WTC11 (cell line): ENCODE measurements around the gene PPM1M. TPM values are rescaled to one million over a fixed set of nuclear protein-coding genes. Genes with fewer than 3 reads are reported as not detected.

Experiments
- ATAC-seq: fragments of 200-7000 bp; cut with Tn5 transposase; 2 replicates; pipeline ENCODE4 v1.10.0; 2021; ENCODE audit warnings: mild to moderate bottlenecking, moderate library complexity
- CTCF ChIA-PET: fragments of 300-600 bp; sonication (Branson Sonifier 250); formaldehyde crosslinking; loops from one replicate; lab custom pipeline; 2021; ENCODE audit warnings: antibody characterized with exemption; lab: Charles Lee
- POLR2A ChIA-PET: fragments of 350-600 bp; sonication (Branson Sonifier 250); formaldehyde crosslinking; loops from one replicate; lab custom pipeline; 2021; ENCODE audit warnings: antibody characterized with exemption; lab: Charles Lee
- DNase-seq: peaks from one replicate; pipeline ENCODE4 v3.0.0; 2021; ENCODE audit warnings: low spot score
- H3K27ac Mint-ChIP-seq: 2 replicates; pipeline ENCODE4 v1.8.0; 2021; ENCODE audit warnings: mixed read lengths
- H3K27me3 Mint-ChIP-seq: 2 replicates; pipeline ENCODE4 v1.8.0; 2021; ENCODE audit warnings: low read depth, mild to moderate bottlenecking, moderate library complexity, mixed read lengths
- H3K36me3 Mint-ChIP-seq: 2 replicates; pipeline ENCODE4 v1.8.0; 2021; ENCODE audit warnings: mixed read lengths
- H3K4me1 Mint-ChIP-seq: 2 replicates; pipeline ENCODE4 v1.8.0; 2022; ENCODE audit warnings: mixed read lengths
- H3K4me3 Mint-ChIP-seq: 2 replicates; pipeline ENCODE4 v1.8.0; 2021; ENCODE audit warnings: mild to moderate bottlenecking, moderate library complexity, mixed read lengths
- H3K9me3 Mint-ChIP-seq: 2 replicates; pipeline ENCODE4 v1.8.0; 2021; ENCODE audit warnings: mixed read lengths
- CREB1 ChIP-seq: sonication (generic); formaldehyde crosslinking; IDR thresholded peaks from 2 replicates; pipeline ENCODE4 v1.8.0; 2023; ENCODE audit warnings: mild to moderate bottlenecking, missing genetic modification reagents
- ESRRA ChIP-seq: sonication (generic); formaldehyde crosslinking; IDR thresholded peaks from 2 replicates; pipeline ENCODE4 v1.8.1; 2022; ENCODE audit warnings: mild to moderate bottlenecking, missing genetic modification reagents, borderline replicate concordance
- ETV6 ChIP-seq: sonication (generic); formaldehyde crosslinking; IDR thresholded peaks from 2 replicates; pipeline ENCODE4 v1.8.1; 2022; ENCODE audit warnings: mild to moderate bottlenecking, missing genetic modification reagents
- FOXP1 ChIP-seq: sonication (generic); formaldehyde crosslinking; IDR thresholded peaks from 2 replicates; pipeline ENCODE4 v1.8.0; 2022; ENCODE audit warnings: missing genetic modification reagents, mild to moderate bottlenecking, moderate library complexity, borderline replicate concordance
- GABPB1 ChIP-seq: sonication (generic); formaldehyde crosslinking; IDR thresholded peaks from 2 replicates; pipeline ENCODE4 v1.8.1; 2023; ENCODE audit warnings: mild to moderate bottlenecking, missing genetic modification reagents
- JAZF1 ChIP-seq: fragments of 250-450 bp; sonication (Bioruptor Pico); IDR thresholded peaks from 2 replicates; pipeline ENCODE4 v1.9.0; 2021; ENCODE audit warnings: moderate library complexity, mild to moderate bottlenecking, inconsistent platforms
- NFYB ChIP-seq: sonication (generic); formaldehyde crosslinking; conservative IDR thresholded peaks from 2 replicates; pipeline ENCODE4 v1.8.0; 2022; ENCODE audit warnings: low read depth, missing genetic modification reagents
- SOX15 ChIP-seq: fragments of 250-450 bp; sonication (Bioruptor Pico); IDR thresholded peaks from 2 replicates; pipeline ENCODE4 v1.9.0; 2021; ENCODE audit warnings: mild to moderate bottlenecking
- TCF7 ChIP-seq: sonication (generic); formaldehyde crosslinking; IDR thresholded peaks from 2 replicates; pipeline ENCODE4 v1.8.0; 2022; ENCODE audit warnings: mild to moderate bottlenecking, low read depth, missing genetic modification reagents, moderate library complexity
- ZNF232 ChIP-seq: sonication (generic); formaldehyde crosslinking; IDR thresholded peaks from 2 replicates; pipeline ENCODE4 v1.8.0; 2022; ENCODE audit warnings: mild to moderate bottlenecking, missing genetic modification reagents
- ZNF263 ChIP-seq: sonication (generic); formaldehyde crosslinking; IDR thresholded peaks from 2 replicates; pipeline ENCODE4 v1.8.1; 2022; ENCODE audit warnings: low read depth, mild to moderate bottlenecking, moderate library complexity, missing genetic modification reagents
- total RNA-seq: library from RNA; stranded (reverse); gene quantifications from 3 replicates; pipeline ENCODE4 v1.2.3, GENCODE V29; 2021
- TF ChIP-seq, protein P1 (sequence below): sonication (generic); formaldehyde crosslinking; IDR thresholded peaks from 2 replicates; pipeline ENCODE4 v1.8.1; 2023; ENCODE audit warnings: mild to moderate bottlenecking, missing genetic modification reagents, moderate library complexity
- TF ChIP-seq, protein P2 (sequence below): sonication (generic); formaldehyde crosslinking; IDR thresholded peaks from 2 replicates; pipeline ENCODE4 v1.8.0; 2023; ENCODE audit warnings: missing genetic modification reagents
- TF ChIP-seq, protein P3 (sequence below): fragments of 250-450 bp; sonication (Bioruptor Pico); IDR thresholded peaks from 2 replicates; pipeline ENCODE4 v2.1.2; 2022; ENCODE audit warnings: mild to moderate bottlenecking, moderate library complexity
- TF ChIP-seq, protein P4 (sequence below): sonication (generic); formaldehyde crosslinking; IDR thresholded peaks from 2 replicates; pipeline ENCODE4 v1.8.1; 2023; ENCODE audit warnings: mild to moderate bottlenecking, moderate library complexity, missing genetic modification reagents
- TF ChIP-seq, protein P5 (sequence below): fragments of 250-450 bp; sonication (Bioruptor Pico); IDR thresholded peaks from 2 replicates; pipeline ENCODE4 v1.9.0; 2021; ENCODE audit warnings: mild to moderate bottlenecking, borderline replicate concordance
- TF ChIP-seq, protein P6 (sequence below): fragments of 200-600 bp; IDR thresholded peaks from 2 replicates; pipeline ENCODE4 v1.8.0; 2022; ENCODE audit warnings: antibody characterized with exemption

The PPM1M gene
- total RNA-seq, 1 experiment from 2014 or later: 7.0 TPM

DNA sequence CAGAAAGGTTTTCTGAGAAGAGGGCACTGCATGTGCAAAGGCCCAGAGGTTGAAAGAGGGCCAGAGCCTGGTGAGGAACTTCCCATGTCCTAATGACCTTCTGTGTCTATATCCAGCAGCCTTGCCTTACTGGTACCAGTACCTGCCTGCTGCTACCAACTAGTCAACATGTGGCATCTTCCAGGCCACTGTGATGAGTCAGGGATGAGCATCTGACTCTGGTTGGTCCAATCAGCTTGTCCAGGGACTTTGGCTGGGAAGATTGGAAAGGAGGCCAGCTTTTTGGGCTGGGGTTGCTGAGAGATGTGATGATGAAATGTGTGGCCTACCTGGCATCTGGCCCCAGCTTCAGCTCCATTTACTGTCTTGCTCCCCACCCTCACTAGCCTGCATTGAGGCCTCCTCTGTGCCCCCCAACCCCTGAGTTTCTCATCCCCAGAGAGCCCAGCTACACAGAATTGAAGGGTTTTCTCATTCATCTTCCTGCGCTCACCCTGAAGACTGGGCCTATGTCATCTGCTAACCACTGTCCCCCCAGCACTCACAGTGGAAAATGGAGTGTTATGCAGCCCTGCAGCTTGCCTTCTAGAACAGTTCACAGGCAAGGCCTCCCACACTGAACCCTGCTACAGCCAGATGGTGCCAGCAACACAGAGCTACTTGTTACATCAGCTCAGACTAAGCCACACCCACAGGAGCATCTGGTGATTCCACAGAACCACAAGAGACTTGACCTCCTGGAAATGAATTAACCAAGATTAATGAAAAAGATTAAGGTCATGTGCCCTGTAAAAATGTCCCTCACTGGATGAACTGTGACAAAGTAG is 5.3 kb upstream of the PPM1M start:
- Mint-ChIP-seq H3K4me1 (peaks cover 46% of the 10 kb centered on the region), H3K27me3 (peaks cover 28% of the 10 kb centered on the region), H3K36me3 (no peaks in the 10 kb centered on the region), H3K4me3 (peak overlapping the region; percentile 95), H3K27ac (peak overlapping the region; percentile 18; the same call in 1 of the 2 replicates), H3K9me3 (no peaks in the 10 kb centered on the region)
- ChIA-PET POLR2A (interaction anchor here (1.0 to 1.4 kb wide), 4 partner anchors 8 to 77 kb away, joined by 3 to 9 read pairs (median 4); partner anchors contain the start of gene WDR82), CTCF (interaction anchor here (1.0 to 2.3 kb wide), 8 partner anchors 9 to 172 kb away, joined by 3 to 19 read pairs (median 4); partner anchors contain the start of gene WDR82)
- ATAC-seq: no peak
- no peak for DNase-seq
- 0 out of 2 replicates have a peak, but pooled peaks have one; percentile 29 for TF ChIP-seq ETV6 (CRISPR knock-in tag)
- 0 out of 2 replicates have a peak, but pooled peaks have one; percentile 40 for TF ChIP-seq NFYB (CRISPR knock-in tag)
- peak; percentile 96 for TF ChIP-seq GABPB1 (CRISPR knock-in tag)
- TF ChIP-seq, protein P1, sequence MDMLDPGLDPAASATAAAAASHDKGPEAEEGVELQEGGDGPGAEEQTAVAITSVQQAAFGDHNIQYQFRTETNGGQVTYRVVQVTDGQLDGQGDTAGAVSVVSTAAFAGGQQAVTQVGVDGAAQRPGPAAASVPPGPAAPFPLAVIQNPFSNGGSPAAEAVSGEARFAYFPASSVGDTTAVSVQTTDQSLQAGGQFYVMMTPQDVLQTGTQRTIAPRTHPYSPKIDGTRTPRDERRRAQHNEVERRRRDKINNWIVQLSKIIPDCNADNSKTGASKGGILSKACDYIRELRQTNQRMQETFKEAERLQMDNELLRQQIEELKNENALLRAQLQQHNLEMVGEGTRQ (CRISPR knock-in tag): peak; percentile 39; the same call in 1 of the 2 replicates
- no peak for TF ChIP-seq SOX15 (CRISPR knock-in tag)

DNA sequence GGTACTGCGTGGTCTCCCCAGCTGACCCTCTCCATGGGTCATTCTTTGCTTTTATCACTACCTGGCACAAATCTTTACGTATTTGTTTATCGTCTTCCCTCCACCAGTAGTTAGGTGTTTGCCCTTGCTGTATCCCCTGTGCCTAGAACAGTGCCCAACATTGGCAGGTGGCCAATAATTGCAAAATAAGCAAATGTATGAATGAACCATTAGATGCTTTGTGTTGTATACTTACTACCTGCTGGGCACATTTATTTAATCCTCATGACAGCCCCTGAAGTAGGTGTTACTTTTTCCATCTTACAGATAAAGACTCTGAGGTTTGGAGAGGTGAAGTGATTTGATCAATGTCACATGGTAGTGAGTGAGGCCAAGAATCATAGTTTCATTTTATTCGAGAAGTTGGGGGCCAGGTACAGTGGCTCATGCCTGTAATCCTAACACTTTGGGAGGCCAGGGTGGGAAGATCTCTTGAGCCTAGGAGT is 4.6 kb upstream of the PPM1M start:
- TF ChIP-seq, protein P2, sequence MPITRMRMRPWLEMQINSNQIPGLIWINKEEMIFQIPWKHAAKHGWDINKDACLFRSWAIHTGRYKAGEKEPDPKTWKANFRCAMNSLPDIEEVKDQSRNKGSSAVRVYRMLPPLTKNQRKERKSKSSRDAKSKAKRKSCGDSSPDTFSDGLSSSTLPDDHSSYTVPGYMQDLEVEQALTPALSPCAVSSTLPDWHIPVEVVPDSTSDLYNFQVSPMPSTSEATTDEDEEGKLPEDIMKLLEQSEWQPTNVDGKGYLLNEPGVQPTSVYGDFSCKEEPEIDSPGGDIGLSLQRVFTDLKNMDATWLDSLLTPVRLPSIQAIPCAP (CRISPR knock-in tag): no peak
- TF ChIP-seq ESRRA (no peak), ZNF232 (CRISPR knock-in tag) (no peak), CREB1 (CRISPR knock-in tag) (no peak), ZNF263 (CRISPR knock-in tag) (no peak), TCF7 (no peak), JAZF1 (CRISPR knock-in tag) (no peak)
- TF ChIP-seq, protein P3, sequence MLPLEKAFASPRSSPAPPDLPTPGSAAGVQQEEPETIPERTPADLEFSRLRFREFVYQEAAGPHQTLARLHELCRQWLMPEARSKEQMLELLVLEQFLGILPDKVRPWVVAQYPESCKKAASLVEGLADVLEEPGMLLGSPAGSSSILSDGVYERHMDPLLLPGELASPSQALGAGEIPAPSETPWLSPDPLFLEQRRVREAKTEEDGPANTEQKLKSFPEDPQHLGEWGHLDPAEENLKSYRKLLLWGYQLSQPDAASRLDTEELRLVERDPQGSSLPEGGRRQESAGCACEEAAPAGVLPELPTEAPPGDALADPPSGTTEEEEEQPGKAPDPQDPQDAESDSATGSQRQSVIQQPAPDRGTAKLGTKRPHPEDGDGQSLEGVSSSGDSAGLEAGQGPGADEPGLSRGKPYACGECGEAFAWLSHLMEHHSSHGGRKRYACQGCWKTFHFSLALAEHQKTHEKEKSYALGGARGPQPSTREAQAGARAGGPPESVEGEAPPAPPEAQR (CRISPR knock-in tag): no peak
- TF ChIP-seq, protein P1 (CRISPR knock-in tag): no peak
- H3K27ac Mint-ChIP-seq: peak overlapping the region; percentile 18
- H3K4me3 Mint-ChIP-seq: peak overlapping the region; percentile 95; the same call in 1 of the 2 replicates
- peaks cover 43% of the 10 kb centered on the region for H3K4me1 Mint-ChIP-seq
- H3K36me3 Mint-ChIP-seq: no peaks in the 10 kb centered on the region
- ChIA-PET CTCF (interaction anchor here (1.0 to 2.3 kb wide), 8 partner anchors 10 to 171 kb away, joined by 3 to 19 read pairs (median 4); partner anchors contain the start of gene WDR82), POLR2A (interaction anchor here (1.0 to 1.4 kb wide), 4 partner anchors 8 to 77 kb away, joined by 3 to 9 read pairs (median 4); partner anchors contain the start of gene WDR82)
- no peak for ATAC-seq
- DNase-seq: no peak
- H3K9me3 Mint-ChIP-seq: no peaks in the 10 kb centered on the region
- peaks cover 31% of the 10 kb centered on the region for H3K27me3 Mint-ChIP-seq

DNA sequence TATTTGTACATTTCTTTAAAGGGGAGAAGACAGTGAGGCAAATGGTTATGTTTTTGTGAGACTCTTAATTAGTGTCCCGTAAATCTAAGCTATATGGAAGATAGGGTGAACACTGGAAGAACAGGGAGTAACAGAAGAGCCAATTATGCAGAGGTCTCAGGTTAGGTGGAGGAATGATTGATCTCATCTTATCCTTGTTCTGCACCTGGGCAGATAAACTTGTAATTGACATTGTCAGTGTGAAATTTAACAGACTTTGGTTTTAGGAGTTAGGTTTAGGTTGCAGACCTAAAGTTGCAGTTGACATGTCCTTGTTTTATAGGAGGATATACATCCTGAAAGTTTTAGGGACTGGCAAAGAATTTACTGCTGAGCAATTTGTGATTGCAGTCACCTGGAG is 3.5 kb upstream of the PPM1M start:
- DNase-seq: no peak
- Mint-ChIP-seq H3K27ac (no peak overlapping the region), H3K4me1 (peaks cover 41% of the 10 kb centered on the region), H3K4me3 (no peak overlapping the region), H3K27me3 (peaks cover 42% of the 10 kb centered on the region), H3K36me3 (no peaks in the 10 kb centered on the region), H3K9me3 (no peaks in the 10 kb centered on the region)
- ATAC-seq: no peak
- ChIA-PET POLR2A (no interaction called here), CTCF (interaction anchor here (0.6 to 2.3 kb wide), 2 partner anchors 21 to 171 kb away, joined by 4 to 19 read pairs; no protein-coding TSS in a partner anchor)
- TF ChIP-seq SOX15 (CRISPR knock-in tag): no peak
- TF ChIP-seq, protein P4, sequence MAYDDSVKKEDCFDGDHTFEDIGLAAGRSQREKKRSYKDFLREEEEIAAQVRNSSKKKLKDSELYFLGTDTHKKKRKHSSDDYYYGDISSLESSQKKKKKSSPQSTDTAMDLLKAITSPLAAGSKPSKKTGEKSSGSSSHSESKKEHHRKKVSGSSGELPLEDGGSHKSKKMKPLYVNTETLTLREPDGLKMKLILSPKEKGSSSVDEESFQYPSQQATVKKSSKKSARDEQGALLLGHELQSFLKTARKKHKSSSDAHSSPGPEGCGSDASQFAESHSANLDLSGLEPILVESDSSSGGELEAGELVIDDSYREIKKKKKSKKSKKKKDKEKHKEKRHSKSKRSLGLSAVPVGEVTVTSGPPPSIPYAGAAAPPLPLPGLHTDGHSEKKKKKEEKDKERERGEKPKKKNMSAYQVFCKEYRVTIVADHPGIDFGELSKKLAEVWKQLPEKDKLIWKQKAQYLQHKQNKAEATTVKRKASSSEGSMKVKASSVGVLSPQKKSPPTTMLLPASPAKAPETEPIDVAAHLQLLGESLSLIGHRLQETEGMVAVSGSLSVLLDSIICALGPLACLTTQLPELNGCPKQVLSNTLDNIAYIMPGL (CRISPR knock-in tag): no peak
- TF ChIP-seq FOXP1 (CRISPR knock-in tag): no peak
- no peak for TF ChIP-seq TCF7
- TF ChIP-seq, protein P5, sequence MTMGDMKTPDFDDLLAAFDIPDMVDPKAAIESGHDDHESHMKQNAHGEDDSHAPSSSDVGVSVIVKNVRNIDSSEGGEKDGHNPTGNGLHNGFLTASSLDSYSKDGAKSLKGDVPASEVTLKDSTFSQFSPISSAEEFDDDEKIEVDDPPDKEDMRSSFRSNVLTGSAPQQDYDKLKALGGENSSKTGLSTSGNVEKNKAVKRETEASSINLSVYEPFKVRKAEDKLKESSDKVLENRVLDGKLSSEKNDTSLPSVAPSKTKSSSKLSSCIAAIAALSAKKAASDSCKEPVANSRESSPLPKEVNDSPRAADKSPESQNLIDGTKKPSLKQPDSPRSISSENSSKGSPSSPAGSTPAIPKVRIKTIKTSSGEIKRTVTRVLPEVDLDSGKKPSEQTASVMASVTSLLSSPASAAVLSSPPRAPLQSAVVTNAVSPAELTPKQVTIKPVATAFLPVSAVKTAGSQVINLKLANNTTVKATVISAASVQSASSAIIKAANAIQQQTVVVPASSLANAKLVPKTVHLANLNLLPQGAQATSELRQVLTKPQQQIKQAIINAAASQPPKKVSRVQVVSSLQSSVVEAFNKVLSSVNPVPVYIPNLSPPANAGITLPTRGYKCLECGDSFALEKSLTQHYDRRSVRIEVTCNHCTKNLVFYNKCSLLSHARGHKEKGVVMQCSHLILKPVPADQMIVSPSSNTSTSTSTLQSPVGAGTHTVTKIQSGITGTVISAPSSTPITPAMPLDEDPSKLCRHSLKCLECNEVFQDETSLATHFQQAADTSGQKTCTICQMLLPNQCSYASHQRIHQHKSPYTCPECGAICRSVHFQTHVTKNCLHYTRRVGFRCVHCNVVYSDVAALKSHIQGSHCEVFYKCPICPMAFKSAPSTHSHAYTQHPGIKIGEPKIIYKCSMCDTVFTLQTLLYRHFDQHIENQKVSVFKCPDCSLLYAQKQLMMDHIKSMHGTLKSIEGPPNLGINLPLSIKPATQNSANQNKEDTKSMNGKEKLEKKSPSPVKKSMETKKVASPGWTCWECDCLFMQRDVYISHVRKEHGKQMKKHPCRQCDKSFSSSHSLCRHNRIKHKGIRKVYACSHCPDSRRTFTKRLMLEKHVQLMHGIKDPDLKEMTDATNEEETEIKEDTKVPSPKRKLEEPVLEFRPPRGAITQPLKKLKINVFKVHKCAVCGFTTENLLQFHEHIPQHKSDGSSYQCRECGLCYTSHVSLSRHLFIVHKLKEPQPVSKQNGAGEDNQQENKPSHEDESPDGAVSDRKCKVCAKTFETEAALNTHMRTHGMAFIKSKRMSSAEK (CRISPR knock-in tag): no peak
- TF ChIP-seq, protein P6, sequence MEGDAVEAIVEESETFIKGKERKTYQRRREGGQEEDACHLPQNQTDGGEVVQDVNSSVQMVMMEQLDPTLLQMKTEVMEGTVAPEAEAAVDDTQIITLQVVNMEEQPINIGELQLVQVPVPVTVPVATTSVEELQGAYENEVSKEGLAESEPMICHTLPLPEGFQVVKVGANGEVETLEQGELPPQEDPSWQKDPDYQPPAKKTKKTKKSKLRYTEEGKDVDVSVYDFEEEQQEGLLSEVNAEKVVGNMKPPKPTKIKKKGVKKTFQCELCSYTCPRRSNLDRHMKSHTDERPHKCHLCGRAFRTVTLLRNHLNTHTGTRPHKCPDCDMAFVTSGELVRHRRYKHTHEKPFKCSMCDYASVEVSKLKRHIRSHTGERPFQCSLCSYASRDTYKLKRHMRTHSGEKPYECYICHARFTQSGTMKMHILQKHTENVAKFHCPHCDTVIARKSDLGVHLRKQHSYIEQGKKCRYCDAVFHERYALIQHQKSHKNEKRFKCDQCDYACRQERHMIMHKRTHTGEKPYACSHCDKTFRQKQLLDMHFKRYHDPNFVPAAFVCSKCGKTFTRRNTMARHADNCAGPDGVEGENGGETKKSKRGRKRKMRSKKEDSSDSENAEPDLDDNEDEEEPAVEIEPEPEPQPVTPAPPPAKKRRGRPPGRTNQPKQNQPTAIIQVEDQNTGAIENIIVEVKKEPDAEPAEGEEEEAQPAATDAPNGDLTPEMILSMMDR: no peak
